CD14-positive monocyte (primary cell): ENCODE results near the gene LCE5A. TPM values are rescaled to one million over a fixed set of nuclear protein-coding genes. Genes with fewer than 3 reads are reported as not detected.

Experiments used
- DNase-seq, 3 donors: peaks; one replicate each; pipeline ENCODE4 v3.0.0-alpha.2; 2011 to 2022
- H2AFZ ChIP-seq: 2 replicates; pipeline ENCODE4 v1.6.0; 2012; ENCODE audit warnings: mild to moderate bottlenecking, low read depth, low read length, inconsistent platforms; ENCODE audit not compliant: insufficient read depth, poor library complexity, severe bottlenecking
- H3K27ac ChIP-seq, 2 donors: 1 replicate in 1 of 2; 2 replicates in 1 of 2; pipeline ENCODE4 v1.5.1; 2012 to 2013; ENCODE audit warnings: low read length in 2 of 2, control low read depth in 1 of 2, inconsistent platforms in 1 of 2, low read depth in 1 of 2, mild to moderate bottlenecking in 1 of 2
- H3K27me3 ChIP-seq, 2 donors: one replicate each; pipeline versions ENCODE4 v1.6.0 to v1.6.1; 2011 to 2013; ENCODE audit warnings: low read length in 2 of 2; ENCODE audit not compliant: control insufficient read depth in 2 of 2, insufficient read depth in 2 of 2
- H3K36me3 ChIP-seq, 2 donors: replicated peaks in 1 of 2; 1 replicate in 1 of 2; 2 replicates in 1 of 2; pipeline versions ENCODE4 v1.5.1 to v1.6.1; 2012 to 2013; ENCODE audit warnings: low read length in 2 of 2, control low read depth in 1 of 2, inconsistent platforms in 1 of 2, mild to moderate bottlenecking in 1 of 2; ENCODE audit not compliant: insufficient read depth in 2 of 2, control insufficient read depth in 1 of 2
- H3K4me1 ChIP-seq, 2 donors: 1 replicate in 1 of 2; 2 replicates in 1 of 2; pipeline versions ENCODE4 v1.5.1 to v1.6.1; 2012 to 2013; ENCODE audit warnings: low read length in 2 of 2, control low read depth in 1 of 2, inconsistent platforms in 1 of 2, mild to moderate bottlenecking in 1 of 2, moderate library complexity in 1 of 2; ENCODE audit not compliant: insufficient read depth in 2 of 2, control insufficient read depth in 1 of 2
- H3K4me2 ChIP-seq: replicated peaks from 2 replicates; pipeline ENCODE3; 2012; ENCODE audit warnings: low read length, moderate library complexity, mild to moderate bottlenecking; ENCODE audit not compliant: poor library complexity, severe bottlenecking; ENCODE audit errors: extremely low read depth
- H3K4me3 ChIP-seq, 3 experiments: fragments of 200-600 bp in 1 of 3; sonication (generic) in 1 of 3; replicated peaks in 1 of 3; 1 replicate in 2 of 3; 2 replicates in 1 of 3; pipeline ENCODE4 v1.5.1; 2011 to 2013; ENCODE audit warnings: low read length in 3 of 3, mild to moderate bottlenecking in 3 of 3, control low read depth in 2 of 3, low read depth in 2 of 3, inconsistent platforms in 1 of 3, moderate library complexity in 1 of 3
- H3K79me2 ChIP-seq: 2 replicates; pipeline ENCODE4 v1.6.0; 2012; ENCODE audit warnings: mild to moderate bottlenecking, control low read depth, inconsistent platforms, low read length, moderate library complexity; ENCODE audit not compliant: insufficient read depth
- H3K9ac ChIP-seq: 2 replicates; pipeline ENCODE4 v1.6.0; 2017; ENCODE audit warnings: low read length, mild to moderate bottlenecking; ENCODE audit not compliant: insufficient read depth, poor library complexity, severe bottlenecking
- H3K9me3 ChIP-seq, 2 donors: replicated peaks in 1 of 2; 1 replicate in 1 of 2; 2 replicates in 1 of 2; pipeline versions ENCODE4 v1.5.1 to v1.6.1; 2012 to 2013; ENCODE audit warnings: low read length in 2 of 2, control low read depth in 1 of 2; ENCODE audit not compliant: control insufficient read depth in 1 of 2, insufficient read depth in 1 of 2
- H4K20me1 ChIP-seq: 2 replicates; pipeline ENCODE4 v1.6.0; 2012; ENCODE audit warnings: mild to moderate bottlenecking, low read length, control low read depth, moderate library complexity; ENCODE audit not compliant: insufficient read depth
- H3K27ac Mint-ChIP-seq, 7 donors: one replicate each; pipeline ENCODE4 v1.8.0; 2020; ENCODE audit warnings: mild to moderate bottlenecking in 7 of 7, mixed read lengths in 7 of 7, moderate library complexity in 6 of 7, inconsistent platforms in 2 of 7
- H3K27me3 Mint-ChIP-seq, 3 donors: one replicate each; pipeline ENCODE4 v1.8.0; 2021 to 2022; ENCODE audit warnings: low read depth in 3 of 3, mild to moderate bottlenecking in 3 of 3, mixed read lengths in 3 of 3, moderate library complexity in 3 of 3, inconsistent platforms in 1 of 3
- H3K36me3 Mint-ChIP-seq, 2 donors: one replicate each; pipeline ENCODE4 v1.8.0; 2020; ENCODE audit warnings: mixed read lengths in 2 of 2, inconsistent platforms in 1 of 2, mild to moderate bottlenecking in 1 of 2
- H3K4me1 Mint-ChIP-seq: one replicate; pipeline ENCODE4 v1.8.0; 2020; ENCODE audit warnings: mild to moderate bottlenecking, mixed read lengths
- H3K4me3 Mint-ChIP-seq, 2 donors: one replicate each; pipeline ENCODE4 v1.8.0; 2020; ENCODE audit warnings: mild to moderate bottlenecking in 2 of 2, mixed read lengths in 2 of 2, moderate library complexity in 1 of 2
- H3K9me3 Mint-ChIP-seq, 7 donors: one replicate each; pipeline ENCODE4 v1.8.0; 2020 to 2022; ENCODE audit warnings: mixed read lengths in 7 of 7, mild to moderate bottlenecking in 6 of 7, moderate library complexity in 6 of 7, inconsistent platforms in 2 of 7
- WGBS: methylation state at CpG from one replicate; pipeline ENCODE4 v1.1.5; 2013; ENCODE audit warnings: missing lambda C conversion rate; ENCODE audit not compliant: insufficient coverage; 5-methylcytosine and 5-hydroxymethylcytosine counted together
- intact Hi-C, 2 donors: fragments of 100-400 bp; cut with micrococcal nuclease; formaldehyde crosslinking; loops; one replicate each; pipeline versions ENCODE4 v1.15.0 to v1.15.1; 2023
- polyA plus RNA-seq, 3 donors: library from polyadenylated mRNA; depleted of rRNA in 1 of 3; unstranded in 2 of 3; stranded (reverse) in 1 of 3; fragments of 300-500 nt in 2 of 3; fragments of >200 nt in 1 of 3; fragmentation: Illumina TruSeq in 2 of 3; gene quantifications; 1 replicate in 2 of 3; 2 replicates in 1 of 3; pipeline ENCODE4 v1.2.3, GENCODE V29; 2012 to 2021
- TF ChIP-seq, protein P1 (sequence below): fragments of 200-600 bp; IDR thresholded peaks from one replicate; pipeline ENCODE4 v1.8.0; 2022; ENCODE audit warnings: antibody characterized with exemption, mild to moderate bottlenecking

LCE5A gene
- polyA plus RNA-seq, 3 donors: not detected

DNA sequence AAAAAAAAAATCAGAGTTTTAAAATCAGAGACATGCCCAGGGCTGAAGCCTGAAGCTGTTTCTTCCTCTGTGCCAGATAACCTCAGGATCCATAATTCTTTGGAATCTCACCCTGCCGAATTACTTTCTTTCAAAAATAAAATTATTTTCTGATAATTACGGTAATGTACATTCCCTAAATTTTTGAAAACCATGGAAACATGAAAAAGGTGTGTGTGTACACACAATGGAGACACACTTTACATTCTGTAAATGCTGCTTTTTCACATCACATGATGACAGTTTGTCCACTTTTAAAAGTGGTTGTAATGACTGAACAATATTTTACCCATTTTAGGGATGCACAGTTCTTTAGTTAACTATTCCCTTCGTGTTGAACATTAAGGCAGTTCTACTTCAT, 25.2 kb downstream of the LCE5A start:
- Histone ChIP-seq H3K27me3 (peaks cover 0 to 2% of the 10 kb centered on the region in 2 donors), H4K20me1 (no peaks in the 10 kb centered on the region), H3K79me2 (no peaks in the 10 kb centered on the region), H3K4me3 (no peak overlapping the region), H3K4me1 (no peaks in the 10 kb centered on the region), H3K9me3 (no peaks in the 10 kb centered on the region), H3K9ac (no peak overlapping the region), H2AFZ (no peak overlapping the region), H3K27ac (no peak overlapping the region), H3K36me3 (no peaks in the 10 kb centered on the region), H3K4me2 (no peak overlapping the region)
- peaks cover 6 to 9% (median 9%) of the 10 kb centered on the region in 3 donors for H3K27me3 Mint-ChIP-seq
- TF ChIP-seq, protein P1, sequence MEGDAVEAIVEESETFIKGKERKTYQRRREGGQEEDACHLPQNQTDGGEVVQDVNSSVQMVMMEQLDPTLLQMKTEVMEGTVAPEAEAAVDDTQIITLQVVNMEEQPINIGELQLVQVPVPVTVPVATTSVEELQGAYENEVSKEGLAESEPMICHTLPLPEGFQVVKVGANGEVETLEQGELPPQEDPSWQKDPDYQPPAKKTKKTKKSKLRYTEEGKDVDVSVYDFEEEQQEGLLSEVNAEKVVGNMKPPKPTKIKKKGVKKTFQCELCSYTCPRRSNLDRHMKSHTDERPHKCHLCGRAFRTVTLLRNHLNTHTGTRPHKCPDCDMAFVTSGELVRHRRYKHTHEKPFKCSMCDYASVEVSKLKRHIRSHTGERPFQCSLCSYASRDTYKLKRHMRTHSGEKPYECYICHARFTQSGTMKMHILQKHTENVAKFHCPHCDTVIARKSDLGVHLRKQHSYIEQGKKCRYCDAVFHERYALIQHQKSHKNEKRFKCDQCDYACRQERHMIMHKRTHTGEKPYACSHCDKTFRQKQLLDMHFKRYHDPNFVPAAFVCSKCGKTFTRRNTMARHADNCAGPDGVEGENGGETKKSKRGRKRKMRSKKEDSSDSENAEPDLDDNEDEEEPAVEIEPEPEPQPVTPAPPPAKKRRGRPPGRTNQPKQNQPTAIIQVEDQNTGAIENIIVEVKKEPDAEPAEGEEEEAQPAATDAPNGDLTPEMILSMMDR: no peak
- no peaks in the 10 kb centered on the region for H3K4me1 Mint-ChIP-seq
- no peak overlapping the region for H3K4me3 Mint-ChIP-seq
- no peak overlapping the region for H3K27ac Mint-ChIP-seq
- intact Hi-C loops: loop anchor here in 1 of 2 donors (5.0 kb wide), 1 partner anchor 48 kb away; no protein-coding TSS in a partner anchor
- DNase-seq: no peak
- H3K9me3 Mint-ChIP-seq: peaks cover 0 to 5% (median 3%) of the 10 kb centered on the region in 7 donors
- WGBS: no CpG with 5 or more reads among the region's 3 CpGs
- no peaks in the 10 kb centered on the region for H3K36me3 Mint-ChIP-seq

GRCh38 chr1:152537496-152537895, 26.9 kb downstream of the LCE5A start:
- intact Hi-C loops: loop anchor here in 1 of 2 donors (5.0 kb wide), 1 partner anchor 50 kb away; no protein-coding TSS in a partner anchor
- Histone ChIP-seq H3K4me3 (no peak overlapping the region), H2AFZ (no peak overlapping the region), H4K20me1 (no peaks in the 10 kb centered on the region), H3K36me3 (no peaks in the 10 kb centered on the region), H3K4me1 (no peaks in the 10 kb centered on the region), H3K27ac (no peak overlapping the region), H3K27me3 (no peaks in the 10 kb centered on the region), H3K9me3 (no peaks in the 10 kb centered on the region), H3K9ac (no peak overlapping the region), H3K4me2 (no peak overlapping the region), H3K79me2 (no peaks in the 10 kb centered on the region)
- no peak overlapping the region for H3K4me3 Mint-ChIP-seq
- H3K27me3 Mint-ChIP-seq: peaks cover 6 to 9% (median 9%) of the 10 kb centered on the region in 3 donors
- no peak for DNase-seq
- no peak overlapping the region for H3K27ac Mint-ChIP-seq
- 48% methylated on average over 2 of the region's 4 CpGs for WGBS
- TF ChIP-seq, protein P1: no peak
- H3K9me3 Mint-ChIP-seq: peaks cover 0 to 8% (median 1%) of the 10 kb centered on the region in 7 donors
- no peaks in the 10 kb centered on the region for H3K4me1 Mint-ChIP-seq
- no peaks in the 10 kb centered on the region for H3K36me3 Mint-ChIP-seq
